Trophoblast cell (in vitro differentiated cells and primary cell): ENCODE measurements around the gene HYCC1.

Experiments
- DNase-seq, 2 donors: peaks; one replicate each; pipeline ENCODE4 v3.0.0-alpha.2; 2016
- H2AFZ ChIP-seq: 2 replicates; pipeline ENCODE4 v1.6.1; 2013; ENCODE audit warnings: low read length, moderate library complexity, mild to moderate bottlenecking; ENCODE audit not compliant: insufficient read depth, poor library complexity
- H2AK5ac ChIP-seq: 2 replicates; pipeline ENCODE4 v1.6.1; 2013; ENCODE audit warnings: mild to moderate bottlenecking, low read length
- H2BK120ac ChIP-seq: 2 replicates; pipeline ENCODE4 v1.6.1; 2013; ENCODE audit warnings: low read length, mild to moderate bottlenecking, moderate library complexity; ENCODE audit not compliant: insufficient read depth, poor library complexity
- H2BK12ac ChIP-seq: 2 replicates; pipeline ENCODE4 v1.6.1; 2013; ENCODE audit warnings: mild to moderate bottlenecking, low read length, moderate library complexity
- H2BK5ac ChIP-seq: 2 replicates; pipeline ENCODE4 v1.6.1; 2013; ENCODE audit warnings: low read length, low read depth, moderate library complexity, mild to moderate bottlenecking; ENCODE audit not compliant: poor library complexity
- H3K14ac ChIP-seq: 2 replicates; pipeline ENCODE4 v1.6.1; 2013; ENCODE audit warnings: mild to moderate bottlenecking, low read length
- H3K18ac ChIP-seq: 2 replicates; pipeline ENCODE4 v1.6.1; 2013; ENCODE audit warnings: mild to moderate bottlenecking, low read length
- H3K23ac ChIP-seq: 2 replicates; pipeline ENCODE4 v1.6.1; 2013; ENCODE audit warnings: low read length
- H3K27ac ChIP-seq: 2 replicates; pipeline ENCODE4 v1.5.1; 2013; ENCODE audit warnings: low read depth, mild to moderate bottlenecking, inconsistent platforms, low read length, moderate library complexity
- H3K27me3 ChIP-seq: 2 replicates; pipeline ENCODE4 v1.6.1; 2013; ENCODE audit warnings: inconsistent platforms, mild to moderate bottlenecking, low read length, moderate library complexity; ENCODE audit not compliant: insufficient read depth
- H3K36me3 ChIP-seq, 2 experiments: 1 replicate in 1 of 2; 2 replicates in 1 of 2; pipeline ENCODE4 v1.6.1; 2013; ENCODE audit warnings: low read length in 2 of 2, mild to moderate bottlenecking in 2 of 2, moderate library complexity in 1 of 2; ENCODE audit not compliant: insufficient read depth in 2 of 2, control insufficient read depth in 1 of 2
- H3K4ac ChIP-seq: 2 replicates; pipeline ENCODE4 v1.6.1; 2013; ENCODE audit warnings: low read depth, mild to moderate bottlenecking, low read length, moderate library complexity
- H3K4me1 ChIP-seq, 2 experiments: 1 replicate in 1 of 2; 2 replicates in 1 of 2; pipeline ENCODE4 v1.6.1; 2013; ENCODE audit warnings: low read length in 2 of 2, mild to moderate bottlenecking in 2 of 2, moderate library complexity in 1 of 2; ENCODE audit not compliant: insufficient read depth in 2 of 2, control insufficient read depth in 1 of 2
- H3K4me2 ChIP-seq: 2 replicates; pipeline ENCODE4 v1.6.1; 2013; ENCODE audit warnings: inconsistent platforms, mild to moderate bottlenecking, low read length, moderate library complexity
- H3K4me3 ChIP-seq: 2 replicates; pipeline ENCODE4 v1.5.1; 2013; ENCODE audit warnings: mild to moderate bottlenecking, low read depth, low read length, inconsistent platforms
- H3K79me1 ChIP-seq: one replicate; pipeline ENCODE4 v1.6.1; 2013; ENCODE audit warnings: low read length
- H3K79me2 ChIP-seq: 2 replicates; pipeline ENCODE4 v1.6.1; 2013; ENCODE audit warnings: low read length, mild to moderate bottlenecking; ENCODE audit not compliant: control insufficient read depth, insufficient read depth, poor library complexity
- H3K9ac ChIP-seq: 2 replicates; pipeline ENCODE4 v1.6.1; 2013; ENCODE audit warnings: mild to moderate bottlenecking, low read length
- H3K9me3 ChIP-seq: 2 replicates; pipeline ENCODE4 v1.6.1; 2013; ENCODE audit warnings: low read depth, mild to moderate bottlenecking, control low read depth, inconsistent platforms, low read length; ENCODE audit not compliant: insufficient read depth
- H4K12ac ChIP-seq: 2 replicates; pipeline ENCODE4 v1.6.1; 2013; ENCODE audit warnings: low read depth, mild to moderate bottlenecking, low read length, moderate library complexity
- H4K8ac ChIP-seq: 2 replicates; pipeline ENCODE4 v1.6.1; 2013; ENCODE audit warnings: low read depth, mild to moderate bottlenecking, low read length, moderate library complexity
- H4K91ac ChIP-seq: one replicate; pipeline ENCODE4 v1.6.1; 2013; ENCODE audit warnings: low read depth, mild to moderate bottlenecking, low read length, moderate library complexity
- WGBS: extraction: QIAGEN DNeasy Blood & Tissue Kit; methylation state at CpG from one replicate; pipeline ENCODE4 v1.1.7; 2013; ENCODE audit warnings: missing lambda C conversion rate; ENCODE audit not compliant: insufficient read length, insufficient coverage; ENCODE audit errors: extremely low coverage; 5-methylcytosine and 5-hydroxymethylcytosine counted together

The HYCC1 gene

GRCh38 chr7:22983257-22983855 is 30.6 kb downstream of the HYCC1 start:
- Histone ChIP-seq H3K14ac (no peak overlapping the region), H4K12ac (no peak overlapping the region), H2BK5ac (no peak overlapping the region), H3K23ac (no peak overlapping the region), H4K91ac (no peak overlapping the region), H3K4me2 (no peak overlapping the region), H3K4me3 (no peak overlapping the region), H3K4me1 (peaks cover 0 to 5% of the 10 kb centered on the region in 2 experiments), H3K9ac (no peak overlapping the region), H2BK120ac (no peak overlapping the region), H3K79me1 (no peaks in the 10 kb centered on the region), H3K27me3 (no peaks in the 10 kb centered on the region), H3K79me2 (no peaks in the 10 kb centered on the region), H3K27ac (no peak overlapping the region), H4K8ac (no peak overlapping the region), H2BK12ac (no peak overlapping the region), H3K9me3 (no peaks in the 10 kb centered on the region), H2AFZ (no peak overlapping the region), H3K4ac (no peak overlapping the region), H3K36me3 (no peaks in the 10 kb centered on the region), H3K18ac (no peak overlapping the region), H2AK5ac (no peak overlapping the region)
- peak in 1 of 2 donors; percentile 64 for DNase-seq
- no CpG with 5 or more reads among the region's 6 CpGs for WGBS

- H3K23ac ChIP-seq, result no peak overlapping the region
- H4K12ac ChIP-seq, result no peak overlapping the region
- peaks cover 0 to 2% of the 10 kb centered on the region in 2 experiments for H3K36me3 ChIP-seq
- H4K91ac ChIP-seq, result no peak overlapping the region
- H2BK5ac ChIP-seq, result no peak overlapping the region
- peak; percentile 28 to 87 for DNase-seq
- H3K79me2 ChIP-seq, result no peaks in the 10 kb centered on the region
- H3K4me3 ChIP-seq, result no peak overlapping the region
- no peak overlapping the region for H2BK12ac ChIP-seq
- H3K14ac ChIP-seq, result no peak overlapping the region
- H3K18ac ChIP-seq, result no peak overlapping the region
- no peak overlapping the region for H4K8ac ChIP-seq
- H3K27ac ChIP-seq, result no peak overlapping the region
- no peak overlapping the region for H3K4ac ChIP-seq
- H2AK5ac ChIP-seq, result no peak overlapping the region
- H3K27me3 ChIP-seq, result no peaks in the 10 kb centered on the region
- H3K4me1 ChIP-seq, result peaks cover 0 to 5% of the 10 kb centered on the region in 2 experiments
- no peaks in the 10 kb centered on the region for H3K79me1 ChIP-seq
- no peak overlapping the region for H2AFZ ChIP-seq
- no peak overlapping the region for H3K9ac ChIP-seq
- H3K4me2 ChIP-seq, result no peak overlapping the region
- H3K9me3 ChIP-seq, result no peaks in the 10 kb centered on the region
- WGBS, result no CpG with 5 or more reads among the region's 3 CpGs
- H2BK120ac ChIP-seq, result no peak overlapping the region
These were observed 33.5 kb downstream of the HYCC1 start for GRCh38 chr7:22980422-22980821.

GRCh38 chr7:22979861-22980260 is 34.1 kb downstream of the HYCC1 start:
- Histone ChIP-seq H2BK5ac (no peak overlapping the region), H2BK120ac (no peak overlapping the region), H3K4me1 (peaks cover 0 to 5% of the 10 kb centered on the region in 2 experiments), H3K4ac (no peak overlapping the region), H3K9me3 (no peaks in the 10 kb centered on the region), H3K27ac (no peak overlapping the region), H4K12ac (no peak overlapping the region), H2BK12ac (no peak overlapping the region), H3K79me1 (no peaks in the 10 kb centered on the region), H3K4me3 (no peak overlapping the region), H3K27me3 (no peaks in the 10 kb centered on the region), H4K8ac (no peak overlapping the region), H3K9ac (no peak overlapping the region), H3K79me2 (no peaks in the 10 kb centered on the region), H2AK5ac (no peak overlapping the region), H2AFZ (no peak overlapping the region), H4K91ac (no peak overlapping the region), H3K14ac (no peak overlapping the region), H3K36me3 (peaks cover 0 to 2% of the 10 kb centered on the region in 2 experiments), H3K23ac (no peak overlapping the region), H3K18ac (no peak overlapping the region), H3K4me2 (no peak overlapping the region)
- DNase-seq, result peak; percentile 28 to 75
- no CpG with 5 or more reads among the region's 1 CpG for WGBS

DNA sequence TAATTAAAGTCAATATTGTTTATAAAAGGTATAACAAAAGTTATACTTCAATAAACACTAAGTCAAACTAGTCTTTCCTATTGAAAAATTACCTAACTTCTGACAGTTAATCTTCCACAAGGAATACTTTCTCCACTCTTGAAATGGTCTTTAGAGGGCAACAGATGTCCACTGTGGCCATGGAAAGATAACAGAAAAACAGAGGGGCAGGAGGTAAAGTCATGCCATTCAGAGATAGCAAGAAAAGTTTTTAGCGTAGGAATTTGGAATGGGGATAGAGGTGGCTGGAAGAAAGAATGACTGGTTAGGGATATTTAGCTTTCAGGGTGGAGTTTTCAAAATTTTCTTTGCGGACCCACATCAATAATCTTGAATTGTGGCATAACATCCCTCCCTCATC is 34.7 kb downstream of the HYCC1 start:
- no peak overlapping the region for H2BK120ac ChIP-seq
- H3K23ac ChIP-seq, result no peak overlapping the region
- WGBS, result no CpG with 5 or more reads among the region's 2 CpGs
- H3K27me3 ChIP-seq, result no peaks in the 10 kb centered on the region
- peaks cover 0 to 5% of the 10 kb centered on the region in 2 experiments for H3K4me1 ChIP-seq
- H3K9ac ChIP-seq, result no peak overlapping the region
- H3K79me1 ChIP-seq, result no peaks in the 10 kb centered on the region
- H3K36me3 ChIP-seq, result peaks cover 0 to 2% of the 10 kb centered on the region in 2 experiments
- no peak overlapping the region for H4K8ac ChIP-seq
- H3K18ac ChIP-seq, result no peak overlapping the region
- no peak overlapping the region for H2BK5ac ChIP-seq
- no peak overlapping the region for H4K12ac ChIP-seq
- H3K9me3 ChIP-seq, result no peaks in the 10 kb centered on the region
- H2AK5ac ChIP-seq, result no peak overlapping the region
- no peak overlapping the region for H2BK12ac ChIP-seq
- no peaks in the 10 kb centered on the region for H3K79me2 ChIP-seq
- no peak overlapping the region for H4K91ac ChIP-seq
- H3K27ac ChIP-seq, result no peak overlapping the region
- H3K4ac ChIP-seq, result no peak overlapping the region
- H2AFZ ChIP-seq, result no peak overlapping the region
- no peak overlapping the region for H3K4me3 ChIP-seq
- H3K4me2 ChIP-seq, result no peak overlapping the region
- H3K14ac ChIP-seq, result no peak overlapping the region
- DNase-seq, result peak; percentile 11 to 68
